NCI-H2107 treated with DMSO at 0.1 percent for 48 hours (cell line): ENCODE measurements around the gene ANXA2R.
"Not testable (repeated sequence)": the region's sequence is repeated elsewhere in the genome, so short reads cannot be mapped to it uniquely, and the experiment has no call there.

Experiments used
- DNase-seq: peaks from one replicate; lab custom pipeline; 2025; ENCODE audit not compliant: unreplicated experiment; lab: John Stamatoyannopoulos, UW

ANXA2R gene

DNA sequence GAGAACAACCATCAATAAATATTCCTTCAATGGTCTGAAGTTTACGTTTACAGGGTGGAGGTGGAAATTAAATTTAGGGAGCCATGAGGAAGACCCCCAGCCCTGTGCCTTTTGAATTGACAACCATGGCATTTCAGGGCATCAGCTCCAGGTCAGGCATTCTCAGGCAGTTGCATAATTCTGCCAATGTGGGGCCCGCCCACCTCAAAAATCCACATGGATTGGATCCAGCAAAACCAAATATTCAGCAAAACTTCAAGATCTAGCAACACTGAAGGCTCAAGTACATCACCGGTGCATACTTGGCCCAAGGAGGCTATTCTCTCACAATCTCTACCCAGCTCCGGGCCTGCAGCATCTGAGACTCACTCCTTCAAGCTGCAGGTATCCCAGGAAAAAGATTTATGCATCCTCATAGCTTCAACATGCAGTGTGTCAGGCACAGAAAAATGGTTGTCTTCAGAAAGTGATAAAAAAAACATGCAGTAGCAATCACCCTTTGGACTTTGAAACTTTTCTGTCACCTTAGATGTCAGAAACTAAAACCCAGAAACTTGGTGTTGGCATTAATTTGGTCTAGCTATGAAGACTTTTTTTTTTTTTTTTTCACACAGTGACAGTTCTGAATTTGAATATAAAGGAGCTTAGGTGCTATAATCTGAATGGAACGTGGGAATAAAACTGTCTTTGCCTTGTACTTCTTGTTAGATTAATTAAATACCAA, 21.4 kb upstream of the ANXA2R start:
- no peak for DNase-seq

DNA sequence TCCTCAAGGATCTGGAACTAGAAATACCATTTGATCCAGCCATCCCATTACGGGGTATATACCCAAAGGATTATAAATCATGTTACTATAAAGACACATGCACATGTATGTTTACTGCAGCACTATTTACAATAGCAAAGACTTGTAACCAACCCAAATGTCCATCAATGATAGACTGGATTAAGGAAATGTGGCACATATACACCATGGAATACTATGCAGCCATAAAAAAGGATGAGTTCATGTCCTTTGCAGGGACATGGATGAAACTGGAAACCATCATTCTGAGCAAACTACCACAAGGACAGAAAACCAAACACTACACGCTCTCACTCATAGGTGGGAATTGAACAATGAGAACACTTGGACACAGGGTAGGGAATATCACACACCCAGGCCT, 19.9 kb upstream of the ANXA2R start:
- DNase-seq, result not testable (repeated sequence)

GRCh38 chr5:43055098-43055497, 15.0 kb upstream of the ANXA2R start:
- DNase-seq, result not testable (repeated sequence)

- DNase-seq, result no peak
Observed at GRCh38 chr5:43051684-43052083, 11.6 kb upstream of the ANXA2R start.

- no peak for DNase-seq
Observed at GRCh38 chr5:43050384-43050783, 10.3 kb upstream of the ANXA2R start.

- DNase-seq, result no peak
Observed at GRCh38 chr5:43049236-43049635, 9.1 kb upstream of the ANXA2R start.

GRCh38 chr5:43046474-43046873, 6.4 kb upstream of the ANXA2R start:
- no peak for DNase-seq

DNA sequence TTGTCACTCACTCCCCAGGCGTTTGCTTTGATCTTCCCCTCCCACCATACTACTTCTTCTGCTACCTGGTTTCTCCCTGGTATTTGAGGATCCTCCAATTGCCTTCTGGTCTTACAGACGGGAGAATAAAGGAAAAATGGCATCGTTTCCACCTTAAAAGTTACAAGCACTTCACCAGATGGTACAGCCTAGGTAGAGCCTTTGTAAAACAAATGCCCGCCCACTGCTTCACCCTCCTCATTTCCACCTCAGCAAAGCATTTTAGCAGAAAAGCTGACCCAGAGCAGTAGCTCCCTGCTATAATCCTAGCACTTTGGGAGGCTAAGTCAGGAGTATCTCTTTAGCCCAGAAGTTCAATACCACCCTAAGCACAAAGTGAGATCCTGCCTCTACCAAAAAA, 5.1 kb upstream of the ANXA2R start:
- DNase-seq, result no peak

DNA sequence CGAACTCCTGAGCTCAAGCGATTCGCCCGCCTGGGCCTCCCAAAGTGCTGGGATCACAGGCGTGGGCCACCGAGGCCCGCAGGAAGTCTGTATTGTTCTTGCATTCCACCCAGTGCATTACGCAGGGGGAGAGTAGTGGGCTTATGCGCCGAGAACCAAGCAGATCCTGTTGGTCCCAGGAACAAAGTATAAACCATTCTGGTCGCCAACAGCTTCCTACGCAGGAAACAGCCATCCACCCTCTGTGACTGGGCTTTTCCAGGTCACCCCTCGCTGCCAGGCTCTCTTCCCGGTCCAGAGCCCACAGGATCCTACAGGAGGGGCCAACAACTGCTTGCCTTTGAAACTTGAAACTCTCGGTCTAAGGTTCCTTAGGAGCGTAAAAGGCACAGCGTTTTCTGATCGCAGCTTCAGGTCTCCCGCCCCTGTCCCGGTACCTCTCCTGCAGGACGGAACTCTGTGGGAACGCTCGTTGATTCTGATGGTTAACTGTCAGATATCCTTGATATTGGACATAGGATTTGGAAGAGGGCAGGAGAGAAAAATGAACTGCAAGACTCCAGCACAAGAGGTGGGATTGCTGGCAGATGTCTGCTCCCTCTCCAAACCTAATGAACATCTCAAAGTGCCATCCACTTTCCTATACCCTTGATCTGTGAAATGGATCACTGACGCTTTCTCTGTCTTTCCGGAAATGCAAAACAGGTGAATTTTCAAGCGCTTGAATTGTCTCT, 4.2 kb upstream of the ANXA2R start:
- no peak for DNase-seq

DNA sequence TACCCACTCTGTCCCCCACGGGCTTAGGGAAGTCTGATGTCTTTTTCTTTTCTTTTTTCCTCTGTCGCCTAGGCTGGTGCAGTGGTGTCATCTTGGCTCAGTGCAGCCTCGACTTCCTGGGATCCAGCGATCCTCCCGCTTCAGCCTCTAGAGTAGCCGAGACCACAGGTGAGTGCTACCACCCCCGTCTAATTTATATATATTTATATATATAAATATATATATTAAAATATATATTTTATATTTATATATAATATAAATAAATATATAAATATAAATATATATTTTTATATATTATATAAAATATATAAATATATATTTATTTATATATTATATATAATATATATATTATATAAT, 3.3 kb upstream of the ANXA2R start:
- peak; percentile 82 for DNase-seq

DNA sequence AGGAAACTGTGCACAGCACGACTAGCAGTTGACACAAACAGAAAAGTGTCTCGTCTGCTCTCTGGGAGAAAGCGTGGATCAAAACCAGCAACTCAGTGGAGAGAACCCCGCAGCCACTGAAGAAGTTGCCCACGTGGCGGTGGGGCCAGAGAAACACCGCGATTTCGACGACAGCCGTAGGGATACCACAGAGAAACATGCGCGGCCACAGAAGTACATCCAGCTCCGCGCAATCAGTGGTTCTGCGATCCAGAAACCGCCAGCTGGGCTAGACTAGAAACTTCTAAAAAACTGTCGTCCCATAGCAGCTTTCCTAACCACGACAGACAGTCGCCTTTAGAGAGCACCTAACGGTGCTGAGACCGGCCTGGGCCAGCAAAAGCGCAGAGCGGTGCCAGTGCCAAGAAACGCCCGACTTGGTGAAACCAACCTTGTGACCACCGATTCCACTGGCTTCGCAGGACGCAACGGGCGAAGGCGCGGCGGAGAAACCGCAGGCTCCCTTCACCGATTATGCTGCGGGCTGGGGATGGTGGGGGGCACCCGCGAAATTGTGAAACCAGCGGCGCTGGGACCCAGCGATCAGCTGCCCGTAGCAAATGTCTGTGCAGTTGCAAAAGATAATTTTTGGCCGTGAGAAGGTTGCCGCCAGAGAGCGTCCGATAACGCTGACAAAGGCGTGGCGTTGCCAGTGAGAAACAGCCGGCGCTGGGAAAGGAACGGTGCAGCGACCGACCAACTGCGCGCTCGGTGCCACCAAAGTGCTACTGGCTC, 2.7 kb upstream of the ANXA2R start:
- DNase-seq, result peak; percentile 82

- DNase-seq, result peak; percentile 81
Observed at GRCh38 chr5:43042176-43042625, 2.1 kb upstream of the ANXA2R start.

GRCh38 chr5:43041669-43042175, 1.6 kb upstream of the ANXA2R start:
- DNase-seq, result peak; percentile 89

DNA sequence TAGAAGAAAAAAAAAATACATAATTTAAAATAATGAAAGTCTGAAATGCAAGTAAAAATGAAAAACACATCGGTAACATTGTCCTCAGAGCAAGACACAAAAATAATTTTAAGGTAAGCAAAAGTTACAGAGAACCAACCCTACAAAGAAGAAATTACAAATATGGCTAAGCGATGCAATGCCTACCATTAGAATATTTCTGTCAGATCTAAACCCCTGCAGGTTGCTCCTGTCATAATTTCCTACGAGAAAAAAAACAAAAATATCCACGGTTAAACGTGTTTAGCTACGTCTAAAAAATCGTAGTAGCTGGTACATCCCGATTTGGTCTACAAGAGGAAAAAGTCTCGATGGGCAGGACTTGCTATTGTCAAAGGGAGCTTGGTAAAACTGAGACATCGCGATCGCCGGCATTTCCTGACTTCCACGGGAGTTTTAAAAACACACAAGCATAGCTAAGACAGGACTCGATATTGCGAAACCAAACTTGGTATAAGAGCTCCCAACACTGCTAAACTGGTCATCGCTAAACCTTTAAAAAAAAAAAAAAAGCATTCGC, 1.1 kb upstream of the ANXA2R start:
- peak; percentile 89 for DNase-seq

- DNase-seq, result peak; percentile 84
Observed at GRCh38 chr5:43039471-43040286, 440 bp downstream of the ANXA2R start.

- DNase-seq, result no peak
Observed at GRCh38 chr5:43039152-43039470, 1.0 kb downstream of the ANXA2R start.

- no peak for DNase-seq
Observed at GRCh38 chr5:43038496-43038989, 1.6 kb downstream of the ANXA2R start.

DNA sequence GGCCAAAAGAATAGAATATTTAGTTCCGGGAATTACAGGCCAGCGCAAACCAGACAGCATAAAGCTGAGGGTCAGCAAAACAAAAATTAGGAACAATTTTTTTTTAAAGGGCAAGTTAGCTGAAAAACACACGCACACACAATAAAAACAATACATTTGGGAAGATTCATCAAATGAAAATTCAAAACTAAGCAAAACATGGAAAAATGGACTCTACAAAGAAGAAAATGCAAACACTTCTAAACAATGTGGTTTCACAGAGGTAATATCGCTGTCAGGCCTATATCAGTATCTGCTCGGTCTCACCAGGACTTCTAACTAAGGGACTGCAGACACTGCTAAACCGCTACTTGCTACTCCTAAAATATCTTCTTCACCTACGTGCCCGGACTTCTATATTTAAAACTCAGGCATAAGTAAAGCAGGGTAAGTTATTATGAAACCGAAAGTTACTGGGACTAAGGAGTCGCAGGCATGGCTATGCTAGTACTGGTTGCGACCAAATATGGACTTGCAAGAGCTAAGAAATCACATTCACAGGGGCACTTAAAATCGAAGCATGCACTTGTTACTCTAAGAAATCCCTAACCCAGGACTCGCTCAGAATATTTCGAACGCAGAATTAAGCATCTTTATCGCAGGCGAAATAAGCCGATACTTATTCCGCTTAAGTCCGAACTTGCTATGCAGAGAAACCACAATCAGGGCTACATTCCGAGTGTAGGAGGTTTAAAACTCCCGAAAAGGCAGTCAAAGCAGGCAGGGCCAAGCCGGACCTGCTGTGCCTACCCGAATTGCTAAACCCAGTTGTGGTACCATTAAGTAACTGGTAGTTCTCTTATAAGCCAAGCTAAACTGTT, 2.3 kb downstream of the ANXA2R start:
- DNase-seq, result no peak

DNA sequence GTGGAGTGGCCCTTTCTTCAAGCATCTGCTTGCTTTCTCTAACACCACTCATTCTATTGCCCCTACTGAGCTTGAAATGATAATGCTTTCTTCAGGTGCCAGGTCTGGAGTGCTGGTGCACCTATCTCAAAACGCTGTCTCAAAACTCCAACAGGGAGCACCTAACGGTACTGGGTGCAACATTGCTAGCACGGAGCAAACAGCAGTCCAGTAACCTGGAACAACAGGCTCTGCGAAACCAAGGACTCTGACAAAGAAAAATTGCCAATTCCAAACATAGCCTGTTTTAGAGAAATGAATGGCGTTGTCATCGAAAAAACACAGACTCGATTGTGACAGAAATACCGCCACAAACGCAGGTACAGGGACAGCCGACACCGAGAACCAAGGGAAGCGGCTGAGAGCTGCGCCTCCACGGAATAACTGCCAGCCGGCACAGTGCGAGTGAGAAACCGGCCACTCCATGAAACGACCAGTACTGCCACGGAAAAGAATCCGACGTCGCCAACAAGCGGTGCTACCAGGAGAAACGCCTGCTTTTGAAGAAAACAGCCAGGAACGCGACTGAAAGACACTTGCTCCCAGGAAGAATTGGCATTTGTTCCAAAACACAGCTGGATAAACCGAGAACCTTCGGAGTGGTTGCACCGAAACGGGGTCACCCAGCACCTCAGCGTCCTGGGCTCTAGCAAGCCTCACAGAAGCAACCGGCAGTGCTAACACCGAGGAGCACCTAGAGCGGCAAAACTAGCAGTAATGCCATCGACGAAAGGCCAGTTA, 3.1 kb downstream of the ANXA2R start:
- DNase-seq, result no peak
